PC-3 (cell line): ENCODE data around the gene NEUROD6. TPM values are rescaled to one million over a fixed set of nuclear protein-coding genes. Genes with fewer than 3 reads are reported as not detected.

ENCODE experiments used
- ATAC-seq: fragments of 200-7000 bp; cut with Tn5 transposase; 2 replicates; pipeline ENCODE4 v1.9.1; 2020; ENCODE audit warnings: mild to moderate bottlenecking, moderate library complexity
- BruUV-seq: library from RNA; stranded (reverse); fragments of 400-500 nt; replicated peaks from 2 replicates; lab custom pipeline; 2021; lab: Mats Ljungman, UMichigan
- CTCF ChIA-PET: fragments of 300-600 bp; sonication (Branson Sonifier 250); formaldehyde crosslinking; loops from one replicate; lab custom pipeline; 2022; ENCODE audit warnings: antibody characterized with exemption; lab: Charles Lee
- POLR2A ChIA-PET: fragments of 300-600 bp; sonication (Branson Sonifier 250); formaldehyde crosslinking; loops from one replicate; lab custom pipeline; 2022; ENCODE audit warnings: antibody characterized with exemption; ENCODE audit not compliant: unreplicated experiment; lab: Charles Lee
- DNase-seq: peaks from one replicate; pipeline ENCODE4 v3.0.0-alpha.2; 2015
- H2AFZ ChIP-seq: fragments of 300-600 bp; sonication (generic); 2 replicates; pipeline ENCODE4 v1.6.0; 2016; ENCODE audit warnings: antibody characterized with exemption, low read length
- H3F3A ChIP-seq: fragments of 300-600 bp; sonication (generic); one replicate; pipeline ENCODE4 v1.6.0; 2017; ENCODE audit warnings: antibody characterized with exemption, low read length, control low read depth, mild to moderate bottlenecking; ENCODE audit not compliant: unreplicated experiment
- H3K27ac ChIP-seq: fragments of 300-600 bp; sonication (generic); 2 replicates; pipeline ENCODE4 v1.5.1; 2016; ENCODE audit warnings: mild to moderate bottlenecking, low read length
- H3K27me3 ChIP-seq: fragments of 300-600 bp; sonication (generic); 2 replicates; pipeline ENCODE4 v1.6.1; 2016; ENCODE audit warnings: low read length, mixed read lengths
- H3K36me3 ChIP-seq: fragments of 300-600 bp; sonication (generic); 2 replicates; pipeline ENCODE4 v1.6.1; 2016; ENCODE audit warnings: low read depth, mixed run types, low read length, mixed read lengths
- H3K4me1 ChIP-seq: fragments of 300-600 bp; sonication (generic); 2 replicates; pipeline ENCODE4 v1.5.1; 2016; ENCODE audit warnings: low read length; ENCODE audit not compliant: insufficient read depth
- H3K4me2 ChIP-seq: fragments of 300-600 bp; sonication (generic); 2 replicates; pipeline ENCODE4 v1.6.0; 2016; ENCODE audit warnings: low read length
- H3K4me3 ChIP-seq: fragments of 300-600 bp; sonication (generic); 2 replicates; pipeline ENCODE4 v1.5.1; 2016; ENCODE audit warnings: mild to moderate bottlenecking, low read length, mixed read lengths
- H3K79me2 ChIP-seq: fragments of 300-600 bp; sonication (generic); 2 replicates; pipeline ENCODE4 v1.6.1; 2017; ENCODE audit warnings: low read length, mixed read lengths
- H3K9ac ChIP-seq: fragments of 300-600 bp; sonication (generic); 2 replicates; pipeline ENCODE4 v1.6.0; 2016; ENCODE audit warnings: mild to moderate bottlenecking, low read length
- H3K9me2 ChIP-seq: fragments of 300-600 bp; sonication (generic); replicated peaks from 2 replicates; pipeline ENCODE4 v1.6.1; 2016; ENCODE audit warnings: mixed run types, low read length, mixed read lengths
- H3K9me3 ChIP-seq: fragments of 300-600 bp; sonication (generic); 2 replicates; pipeline ENCODE4 v1.6.1; 2016; ENCODE audit warnings: low read length, mixed read lengths
- H4K20me1 ChIP-seq: fragments of 300-600 bp; sonication (generic); 2 replicates; pipeline ENCODE4 v1.6.1; 2016; ENCODE audit warnings: low read length, mixed read lengths
- CTCF ChIP-seq: fragments of 300-600 bp; sonication (generic); conservative IDR thresholded peaks from 2 replicates; pipeline ENCODE4 v1.5.1; 2017; ENCODE audit warnings: antibody characterized with exemption, low read depth, mild to moderate bottlenecking, low read length
- EZH2 ChIP-seq: fragments of 300-600 bp; sonication (generic); IDR thresholded peaks from one replicate; pipeline ENCODE4 v1.6.1; 2017; ENCODE audit warnings: antibody characterized with exemption, mild to moderate bottlenecking, low read length; ENCODE audit not compliant: unreplicated experiment
- EZH2phosphoT487 ChIP-seq: fragments of 300-600 bp; sonication (generic); IDR thresholded peaks from 2 replicates; pipeline ENCODE4 v1.6.1; 2018; ENCODE audit warnings: mild to moderate bottlenecking, antibody characterized with exemption, low read length, borderline replicate concordance
- intact Hi-C: fragments of 100-400 bp; cut with micrococcal nuclease; formaldehyde crosslinking; loops from 2 replicates; pipeline ENCODE4 v1.9.0; 2023
- total RNA-seq: library from RNA; depleted of rRNA; stranded (reverse); fragments of >200 nt; gene quantifications from 2 replicates; pipeline ENCODE4 v1.2.3, GENCODE V29; 2014

The NEUROD6 gene
- total RNA-seq, 1 experiment from 2014 or later: not detected

DNA sequence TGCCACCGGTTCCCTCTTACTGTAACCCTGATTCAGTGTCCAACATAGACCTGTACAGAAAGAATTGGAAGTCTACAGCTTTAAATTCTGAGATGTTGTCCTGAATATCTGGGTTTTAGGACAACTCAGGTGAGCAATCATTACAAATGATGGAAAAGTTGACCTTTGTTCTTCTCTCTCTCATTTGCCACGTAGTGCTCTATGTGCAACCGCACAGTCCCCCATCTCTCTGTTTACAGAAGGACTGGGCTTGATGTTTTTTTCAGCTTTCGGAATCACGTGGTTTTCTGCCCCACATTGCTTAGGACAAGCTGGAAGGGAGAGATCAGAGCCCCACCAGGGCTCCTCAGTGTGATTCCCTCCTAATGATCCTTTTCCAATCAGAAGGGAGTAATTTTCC lies 22.2 kb downstream of the NEUROD6 start:
- CTCF ChIA-PET: no interaction called here
- H3K27me3 ChIP-seq: peaks cover 70% of the 10 kb centered on the region
- TF ChIP-seq EZH2phosphoT487 (no peak), CTCF (no peak), EZH2 (no peak)
- H3K9ac ChIP-seq: no peak overlapping the region
- no peak overlapping the region for H3K27ac ChIP-seq
- H3K4me2 ChIP-seq: no peak overlapping the region
- no TSS peak for BruUV-seq
- H3K79me2 ChIP-seq: no peaks in the 10 kb centered on the region
- intact Hi-C loops: no loop called here
- POLR2A ChIA-PET: no interaction called here
- no peak overlapping the region for H3K4me3 ChIP-seq
- H3K9me3 ChIP-seq: no peaks in the 10 kb centered on the region
- no peaks in the 10 kb centered on the region for H4K20me1 ChIP-seq
- no peaks in the 10 kb centered on the region for H3K36me3 ChIP-seq
- H3F3A ChIP-seq: no peaks in the 10 kb centered on the region
- ATAC-seq (no peak), DNase-seq (no peak)
- no peaks in the 10 kb centered on the region for H3K4me1 ChIP-seq
- no peak overlapping the region for H2AFZ ChIP-seq
- H3K9me2 ChIP-seq: no peaks in the 10 kb centered on the region

DNA sequence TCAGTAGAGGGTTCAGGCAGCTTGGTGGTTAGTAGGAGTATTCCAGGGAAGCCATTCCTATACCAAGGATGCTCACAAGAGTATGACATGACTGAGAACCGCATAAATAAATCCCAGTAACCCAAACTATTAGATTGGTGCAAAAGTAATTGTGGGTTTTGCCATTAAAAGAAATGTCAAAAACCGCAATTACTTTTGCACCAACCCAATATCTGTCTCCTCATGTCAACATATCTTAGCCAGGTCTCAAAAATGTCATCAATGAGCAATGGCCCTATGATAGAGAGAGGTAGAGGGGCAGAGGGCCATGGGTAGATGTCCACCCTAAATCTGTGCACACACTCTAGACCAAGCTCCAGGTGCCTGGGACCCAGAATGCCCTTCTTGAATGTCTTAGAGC lies 23.6 kb downstream of the NEUROD6 start:
- no peak for TF ChIP-seq CTCF
- no peaks in the 10 kb centered on the region for H3K4me1 ChIP-seq
- no peaks in the 10 kb centered on the region for H3K79me2 ChIP-seq
- ChIA-PET POLR2A (no interaction called here), CTCF (no interaction called here)
- no peaks in the 10 kb centered on the region for H3K36me3 ChIP-seq
- H3K9ac ChIP-seq: no peak overlapping the region
- no peaks in the 10 kb centered on the region for H3K9me3 ChIP-seq
- intact Hi-C loops: no loop called here
- H2AFZ ChIP-seq: no peak overlapping the region
- H3K9me2 ChIP-seq: no peaks in the 10 kb centered on the region
- no peak overlapping the region for H3K27ac ChIP-seq
- H3K4me3 ChIP-seq: no peak overlapping the region
- BruUV-seq: no TSS peak
- no peaks in the 10 kb centered on the region for H3F3A ChIP-seq
- H3K27me3 ChIP-seq: peaks cover 71% of the 10 kb centered on the region
- H4K20me1 ChIP-seq: no peaks in the 10 kb centered on the region
- ATAC-seq: no peak
- DNase-seq: no peak
- no peak overlapping the region for H3K4me2 ChIP-seq

DNA sequence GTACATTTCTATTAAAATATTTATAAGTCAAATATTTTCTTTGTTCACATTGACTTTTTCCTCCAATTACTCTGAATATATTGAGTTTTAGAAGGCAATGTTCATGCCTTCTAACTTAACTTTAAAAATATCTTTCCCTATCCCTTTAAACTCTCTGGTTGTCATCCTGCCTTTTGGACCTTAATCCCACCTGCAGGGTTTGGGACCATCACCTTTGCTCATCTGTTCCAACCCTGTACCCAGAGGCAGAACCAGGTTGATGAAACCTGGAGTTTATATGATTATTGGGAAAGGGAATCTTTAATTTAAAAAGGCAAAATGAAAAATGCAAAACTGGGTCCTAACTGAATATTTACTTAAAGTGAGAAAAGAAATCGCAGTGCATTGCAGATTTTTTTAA lies 24.8 kb downstream of the NEUROD6 start:
- Histone ChIP-seq H3K4me1 (no peaks in the 10 kb centered on the region), H3F3A (no peaks in the 10 kb centered on the region), H3K4me2 (no peak overlapping the region), H3K27ac (no peak overlapping the region), H3K36me3 (no peaks in the 10 kb centered on the region), H3K27me3 (peaks cover 74% of the 10 kb centered on the region), H3K9me2 (no peaks in the 10 kb centered on the region), H3K79me2 (no peaks in the 10 kb centered on the region), H3K9me3 (no peaks in the 10 kb centered on the region), H3K9ac (no peak overlapping the region), H4K20me1 (no peaks in the 10 kb centered on the region), H3K4me3 (no peak overlapping the region), H2AFZ (no peak overlapping the region)
- ATAC-seq (no peak), DNase-seq (no peak)
- ChIA-PET POLR2A (no interaction called here), CTCF (no interaction called here)
- BruUV-seq: no TSS peak
- intact Hi-C loops: no loop called here
- TF ChIP-seq CTCF (no peak), EZH2phosphoT487 (no peak), EZH2 (no peak)
